ENCODE results near the gene MTSS2. TPM values are rescaled to one million over a fixed set of nuclear protein-coding genes. Genes with fewer than 3 reads are reported as not detected.

MTSS2 gene
- polyA plus RNA-seq, 1 of the 3 experiments (the other 2 are of a cell fraction): 54.1 TPM

DNA sequence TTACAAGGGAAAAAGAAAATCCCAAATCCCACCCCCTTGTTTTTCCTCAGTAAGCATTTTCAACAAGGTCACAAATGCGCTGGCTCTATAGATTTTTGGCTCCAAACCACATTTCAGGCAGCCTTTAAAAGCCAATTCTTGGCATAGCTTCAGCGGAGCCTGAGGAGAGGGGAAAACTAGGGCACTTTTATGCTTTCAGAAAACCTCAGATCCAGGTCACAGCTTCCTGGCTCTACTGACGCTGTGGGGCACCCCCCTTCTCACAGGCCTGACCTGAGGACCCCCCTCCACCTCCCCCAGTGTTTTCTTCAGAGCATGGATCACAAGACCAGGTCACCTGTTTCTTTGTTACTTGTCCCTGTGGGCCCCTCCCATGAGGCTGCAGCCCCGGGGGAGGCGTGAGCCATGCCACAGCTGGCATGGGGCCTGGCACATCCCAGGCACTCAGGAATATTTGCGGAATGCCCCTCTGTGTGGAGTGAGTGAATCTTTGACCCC is 30.1 kb upstream of the MTSS2 start (continued):
- TF ChIP-seq CTCF (IDR thresholded peaks at IDR 0.05): no peak
- TF ChIP-seq ELF1 (IDR thresholded peaks at IDR 0.05): no peak
- TF ChIP-seq SIN3A (IDR thresholded peaks at IDR 0.05; ENCODE audit: borderline replicate concordance, low read depth, low read length): no peak; the same call in 1 of the 2 replicates
- TF ChIP-seq, protein P1, sequence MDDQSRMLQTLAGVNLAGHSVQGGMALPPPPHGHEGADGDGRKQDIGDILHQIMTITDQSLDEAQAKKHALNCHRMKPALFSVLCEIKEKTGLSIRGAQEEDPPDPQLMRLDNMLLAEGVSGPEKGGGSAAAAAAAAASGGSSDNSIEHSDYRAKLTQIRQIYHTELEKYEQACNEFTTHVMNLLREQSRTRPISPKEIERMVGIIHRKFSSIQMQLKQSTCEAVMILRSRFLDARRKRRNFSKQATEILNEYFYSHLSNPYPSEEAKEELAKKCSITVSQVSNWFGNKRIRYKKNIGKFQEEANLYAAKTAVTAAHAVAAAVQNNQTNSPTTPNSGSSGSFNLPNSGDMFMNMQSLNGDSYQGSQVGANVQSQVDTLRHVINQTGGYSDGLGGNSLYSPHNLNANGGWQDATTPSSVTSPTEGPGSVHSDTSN (IDR thresholded peaks at IDR 0.05): no peak
- TF ChIP-seq SMC3 (IDR thresholded peaks at IDR 0.05; ENCODE audit: low read depth, low read length): no peak; the same call in 1 of the 2 replicates
- TF ChIP-seq, protein P2, sequence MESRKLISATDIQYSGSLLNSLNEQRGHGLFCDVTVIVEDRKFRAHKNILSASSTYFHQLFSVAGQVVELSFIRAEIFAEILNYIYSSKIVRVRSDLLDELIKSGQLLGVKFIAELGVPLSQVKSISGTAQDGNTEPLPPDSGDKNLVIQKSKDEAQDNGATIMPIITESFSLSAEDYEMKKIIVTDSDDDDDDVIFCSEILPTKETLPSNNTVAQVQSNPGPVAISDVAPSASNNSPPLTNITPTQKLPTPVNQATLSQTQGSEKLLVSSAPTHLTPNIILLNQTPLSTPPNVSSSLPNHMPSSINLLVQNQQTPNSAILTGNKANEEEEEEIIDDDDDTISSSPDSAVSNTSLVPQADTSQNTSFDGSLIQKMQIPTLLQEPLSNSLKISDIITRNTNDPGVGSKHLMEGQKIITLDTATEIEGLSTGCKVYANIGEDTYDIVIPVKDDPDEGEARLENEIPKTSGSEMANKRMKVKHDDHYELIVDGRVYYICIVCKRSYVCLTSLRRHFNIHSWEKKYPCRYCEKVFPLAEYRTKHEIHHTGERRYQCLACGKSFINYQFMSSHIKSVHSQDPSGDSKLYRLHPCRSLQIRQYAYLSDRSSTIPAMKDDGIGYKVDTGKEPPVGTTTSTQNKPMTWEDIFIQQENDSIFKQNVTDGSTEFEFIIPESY (IDR thresholded peaks at IDR 0.05; ENCODE audit: borderline replicate concordance, low read depth): no peak
- no peak for TF ChIP-seq TAF1 (IDR thresholded peaks at IDR 0.05; ENCODE audit: borderline replicate concordance, low read depth, low read length)

GRCh38 chr16:70715055-70715858 is 29.4 kb upstream of the MTSS2 start:
- 19% methylated on average over 18 of the region's 23 CpGs for whole genome bisulfite sequencing (ENCODE audit: low lambda C conversion rate)
- Histone ChIP-seq H3K79me2 (ENCODE audit: insufficient read depth) (no peaks in the 10 kb centered on the region), H3K9ac (peak overlapping the region; percentile 72), H3K36me3 (replicated peaks in 1 of 2; ENCODE audit: control insufficient read depth in 1 of 2, insufficient read depth in 2 of 2, low read length in 1 of 2) (peaks cover 11 to 12% of the 10 kb centered on the region in 2 experiments), H2AFZ (ENCODE audit: low read depth) (peak overlapping the region; percentile 64; the same call in 1 of the 2 replicates), H3K4me3 (ENCODE audit: low read depth in 2 of 2, low read length in 1 of 2) (peak overlapping the region; percentile 24 to 52; a peak in 2 of 4 replicates), H3K4me2 (peak overlapping the region; percentile 86), H4K20me1 (ENCODE audit: insufficient read depth) (no peaks in the 10 kb centered on the region), H3K27me3 (ENCODE audit: insufficient read depth) (no peaks in the 10 kb centered on the region), H3K9me2 (no peaks in the 10 kb centered on the region), H3K9me3 (no peaks in the 10 kb centered on the region), H3F3A (replicated peaks; ENCODE audit: insufficient read depth) (peaks cover 22% of the 10 kb centered on the region), H3K27ac (ENCODE audit: low read depth in 2 of 2, low read length in 1 of 2) (peak overlapping the region; percentile 98 to 100), H3K4me1 (ENCODE audit: control insufficient read depth in 1 of 2, insufficient read depth in 2 of 2, low read depth in 1 of 2, low read length in 1 of 2) (peaks cover 31 to 69% of the 10 kb centered on the region in 2 experiments)
- CTCF ChIA-PET: interaction anchor here (0.8 to 4.7 kb wide), 14 partner anchors 9 to 61 kb away, joined by 3 to 29 read pairs (median 6); no protein-coding TSS in a partner anchor
- DNase-seq: peak; percentile 87
- POLR2A ChIA-PET: interaction anchor here (1.8 to 3.0 kb wide), 3 partner anchors 12 to 27 kb away, joined by 5 to 17 read pairs (median 17); no protein-coding TSS in a partner anchor
- TF ChIP-seq CHD2 (IDR thresholded peaks at IDR 0.05; ENCODE audit: low read length, partially characterized antibody): peak; percentile 90
- 0 out of 2 replicates have a peak, but pooled peaks have one; percentile 15 for TF ChIP-seq MEF2A (IDR thresholded peaks at IDR 0.05; ENCODE audit: borderline replicate concordance, low read depth)
- TF ChIP-seq, protein P1 (IDR thresholded peaks at IDR 0.05): peak; percentile 80
- TF ChIP-seq CTCF (IDR thresholded peaks at IDR 0.05): peak; percentile 41
- 0 out of 2 replicates have a peak, but pooled peaks have one; percentile 38 for TF ChIP-seq ELF1 (IDR thresholded peaks at IDR 0.05)
- peak; percentile 36; the same call in 1 of the 2 replicates for TF ChIP-seq SIN3A (IDR thresholded peaks at IDR 0.05; ENCODE audit: borderline replicate concordance, low read depth, low read length)
- TF ChIP-seq RXRA (IDR thresholded peaks at IDR 0.05; ENCODE audit: borderline replicate concordance, low read depth): peak; percentile 90; the same call in 1 of the 2 replicates
- TF ChIP-seq SMC3 (IDR thresholded peaks at IDR 0.05; ENCODE audit: low read depth, low read length): peak; percentile 16; the same call in 1 of the 2 replicates
- no peak for TF ChIP-seq RFX5 (IDR thresholded peaks at IDR 0.05; ENCODE audit: low read length)
- peak; percentile 42; the same call in 1 of the 2 replicates for TF ChIP-seq YY1 (IDR thresholded peaks at IDR 0.05; ENCODE audit: low read depth)
- TF ChIP-seq NRF1 (IDR thresholded peaks at IDR 0.05; ENCODE audit: low read depth, low read length): no peak
